D721Med (cell line): ENCODE measurements around the gene CCDC85A.
"Not testable (repeated sequence)": the region's sequence is repeated elsewhere in the genome, so short reads cannot be mapped to it uniquely, and the experiment has no call there.

Experiments used
- DNase-seq: peaks from one replicate; pipeline ENCODE4 v3.0.0; 2011; ENCODE audit warnings: low spot score; ENCODE audit not compliant: insufficient read length
- FAIRE-seq: peaks from 2 replicates; lab custom pipeline; 2011; peaks lifted over from hg19 to GRCh38; lab: Jason Lieb, UNC
- CTCF ChIP-seq: IDR thresholded peaks from 2 replicates; pipeline ENCODE4 v1.5.1; 2012; ENCODE audit warnings: mild to moderate bottlenecking, control low read depth; ENCODE audit not compliant: insufficient read depth; ENCODE audit errors: missing control alignments

CCDC85A gene

GRCh38 chr2:56183643-56184499 is at the start of gene CCDC85A:
Gene CCDC85A (plus strand): TSS chr2:56183990. CDS start chr2:56184625, 635 bp downstream.
- DNase-seq (peak; percentile 80), FAIRE-seq (no peak)
- peak; percentile 74 for TF ChIP-seq CTCF

- TF ChIP-seq CTCF = no peak
- FAIRE-seq = no peak
Observed at GRCh38 chr2:56134861-56135260, 48.9 kb upstream of the CCDC85A start.

GRCh38 chr2:56142497-56143061 is 41.2 kb upstream of the CCDC85A start:
- not testable (repeated sequence) for FAIRE-seq, DNase-seq

More at GRCh38 chr2:56134861-56135260, 48.9 kb upstream of the CCDC85A start:
- DNase-seq = no peak

- no peak for FAIRE-seq
Observed at GRCh38 chr2:56147907-56148306, 35.9 kb upstream of the CCDC85A start.

GRCh38 chr2:56148825-56149224 is 35.0 kb upstream of the CCDC85A start:
- no peak for TF ChIP-seq CTCF
- DNase-seq (no peak), FAIRE-seq (no peak)

More at GRCh38 chr2:56147907-56148306, 35.9 kb upstream of the CCDC85A start:
- TF ChIP-seq CTCF = no peak
- DNase-seq = no peak

- TF ChIP-seq CTCF = no peak
- FAIRE-seq (no peak), DNase-seq (no peak)
Observed at GRCh38 chr2:56151841-56152240, 31.9 kb upstream of the CCDC85A start.

GRCh38 chr2:56155188-56155587 is 28.6 kb upstream of the CCDC85A start:
- FAIRE-seq (no peak), DNase-seq (no peak)
- no peak for TF ChIP-seq CTCF

- FAIRE-seq, DNase-seq: not testable (repeated sequence)
Observed at GRCh38 chr2:56159875-56160274, 23.9 kb upstream of the CCDC85A start.
